SK-N-SH (cell line): ENCODE results near the gene RNGTT.

Source experiments
- CHD2 ChIP-seq: fragments of 150-350 bp; IDR thresholded peaks from 2 replicates; pipeline ENCODE4 v1.6.1; 2018; ENCODE audit warnings: low read length; ENCODE audit not compliant: partially characterized antibody
- CTCF ChIP-seq: fragments of 200-600 bp; sonication (generic); IDR thresholded peaks from 2 replicates; pipeline ENCODE4 v1.6.1; 2017; ENCODE audit warnings: antibody characterized with exemption, mild to moderate bottlenecking, moderate library complexity
- EP300 ChIP-seq, 2 experiments: IDR thresholded peaks; 2 replicates each; pipeline versions ENCODE4 v1.4.0 to v1.6.1; 2012; ENCODE audit warnings: borderline replicate concordance in 1 of 2, low read depth in 1 of 2, low read length in 1 of 2
- EZH2phosphoT487 ChIP-seq: fragments of 200-600 bp; sonication (generic); IDR thresholded peaks from 2 replicates; pipeline ENCODE4 v1.6.1; 2017; ENCODE audit warnings: low read depth, mixed run types, mild to moderate bottlenecking, antibody characterized with exemption, moderate library complexity, borderline replicate concordance
- FOXJ3 ChIP-seq: sonication (generic); formaldehyde crosslinking; IDR thresholded peaks from 2 replicates; pipeline ENCODE4 v1.5.1; 2020; ENCODE audit warnings: mild to moderate bottlenecking, missing genetic modification reagents
- JUND ChIP-seq: IDR thresholded peaks from 2 replicates; pipeline ENCODE4 v1.4.0; 2012
- MAX ChIP-seq: IDR thresholded peaks from 2 replicates; pipeline ENCODE4 v1.4.0; 2012; ENCODE audit warnings: low read depth
- POLR2AphosphoS5 ChIP-seq: IDR thresholded peaks from 2 replicates; pipeline ENCODE4 v1.6.1; 2012; ENCODE audit warnings: low read depth, low read length
- RAD21 ChIP-seq: IDR thresholded peaks from 2 replicates; pipeline ENCODE4 v1.6.1; 2012; ENCODE audit warnings: mild to moderate bottlenecking, low read length
- SMC3 ChIP-seq: IDR thresholded peaks from 2 replicates; pipeline ENCODE4 v1.6.1; 2012; ENCODE audit warnings: low read depth, low read length, improper control_type of control experiment
- TAF1 ChIP-seq: IDR thresholded peaks from 2 replicates; pipeline ENCODE4 v1.6.1; 2012; ENCODE audit warnings: low read depth, mild to moderate bottlenecking, low read length, moderate library complexity, borderline replicate concordance

GRCh38 chr6:88982720-88983119 lies 19.3 kb upstream of the RNGTT start:
- TF ChIP-seq RAD21 (peak; percentile 94), SMC3 (peak; percentile 70), POLR2AphosphoS5 (no peak), CTCF (peak; percentile 89), CHD2 (no peak), JUND (0 out of 2 replicates have a peak, but pooled peaks have one; percentile 3), MAX (no peak), EZH2phosphoT487 (no peak), EP300 (IDR thresholded peaks at IDR 0.05; ENCODE audit: borderline replicate concordance in 1 of 2, low read depth in 1 of 2, low read length in 1 of 2) (no peak), TAF1 (no peak), FOXJ3 (no peak)
